Measurements from ENCODE around the gene ATP6V1G3. TPM values are rescaled to one million over a fixed set of nuclear protein-coding genes. Genes with fewer than 3 reads are reported as not detected.

Gene ATP6V1G3
- total RNA-seq, 4 donors from 2014 or later, result not detected

DNA sequence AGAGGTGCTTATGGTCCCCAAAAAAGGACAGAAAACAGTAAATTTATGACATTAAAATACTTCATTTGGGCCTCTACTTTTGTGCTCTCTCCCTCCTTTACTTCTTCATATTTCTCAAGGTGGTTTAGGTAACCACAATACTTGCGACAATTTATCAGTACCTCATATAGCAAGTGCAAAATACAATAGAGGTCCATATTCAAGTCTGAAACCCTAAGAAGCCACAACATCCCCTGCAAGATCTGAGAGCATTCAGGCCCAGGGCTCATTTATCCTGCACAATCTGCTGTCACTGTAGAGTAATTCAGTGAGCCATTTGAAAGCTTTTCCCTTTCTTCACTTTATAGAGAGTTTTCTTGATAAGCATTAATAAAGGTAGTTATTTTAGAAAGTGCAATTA is 24.2 kb upstream of the ATP6V1G3 start:
- TF ChIP-seq, protein P1, sequence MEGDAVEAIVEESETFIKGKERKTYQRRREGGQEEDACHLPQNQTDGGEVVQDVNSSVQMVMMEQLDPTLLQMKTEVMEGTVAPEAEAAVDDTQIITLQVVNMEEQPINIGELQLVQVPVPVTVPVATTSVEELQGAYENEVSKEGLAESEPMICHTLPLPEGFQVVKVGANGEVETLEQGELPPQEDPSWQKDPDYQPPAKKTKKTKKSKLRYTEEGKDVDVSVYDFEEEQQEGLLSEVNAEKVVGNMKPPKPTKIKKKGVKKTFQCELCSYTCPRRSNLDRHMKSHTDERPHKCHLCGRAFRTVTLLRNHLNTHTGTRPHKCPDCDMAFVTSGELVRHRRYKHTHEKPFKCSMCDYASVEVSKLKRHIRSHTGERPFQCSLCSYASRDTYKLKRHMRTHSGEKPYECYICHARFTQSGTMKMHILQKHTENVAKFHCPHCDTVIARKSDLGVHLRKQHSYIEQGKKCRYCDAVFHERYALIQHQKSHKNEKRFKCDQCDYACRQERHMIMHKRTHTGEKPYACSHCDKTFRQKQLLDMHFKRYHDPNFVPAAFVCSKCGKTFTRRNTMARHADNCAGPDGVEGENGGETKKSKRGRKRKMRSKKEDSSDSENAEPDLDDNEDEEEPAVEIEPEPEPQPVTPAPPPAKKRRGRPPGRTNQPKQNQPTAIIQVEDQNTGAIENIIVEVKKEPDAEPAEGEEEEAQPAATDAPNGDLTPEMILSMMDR (IDR thresholded peaks at IDR 0.05; ENCODE audit: low read depth), result no peak

DNA sequence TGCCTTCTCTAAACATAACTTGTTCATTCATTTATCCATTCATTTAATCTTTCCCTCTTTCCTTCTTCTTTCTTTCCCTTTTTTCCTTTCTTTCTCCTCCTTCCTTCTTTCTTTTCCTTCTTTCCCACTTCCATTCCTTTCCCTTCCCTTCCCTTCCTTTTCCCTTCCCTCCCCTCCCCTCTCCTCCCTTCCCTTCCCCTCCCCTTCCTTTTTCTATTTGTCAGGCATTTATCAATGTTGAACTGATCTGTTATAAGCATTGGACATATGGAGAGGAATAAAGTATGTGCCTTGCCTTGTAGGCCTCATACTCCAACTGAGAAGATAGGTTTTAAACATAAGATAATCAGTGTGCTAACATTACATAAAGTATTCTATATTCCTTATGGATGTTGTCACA is 23.7 kb upstream of the ATP6V1G3 start:
- TF ChIP-seq, protein P1 (IDR thresholded peaks at IDR 0.05; ENCODE audit: low read depth), result no peak

DNA sequence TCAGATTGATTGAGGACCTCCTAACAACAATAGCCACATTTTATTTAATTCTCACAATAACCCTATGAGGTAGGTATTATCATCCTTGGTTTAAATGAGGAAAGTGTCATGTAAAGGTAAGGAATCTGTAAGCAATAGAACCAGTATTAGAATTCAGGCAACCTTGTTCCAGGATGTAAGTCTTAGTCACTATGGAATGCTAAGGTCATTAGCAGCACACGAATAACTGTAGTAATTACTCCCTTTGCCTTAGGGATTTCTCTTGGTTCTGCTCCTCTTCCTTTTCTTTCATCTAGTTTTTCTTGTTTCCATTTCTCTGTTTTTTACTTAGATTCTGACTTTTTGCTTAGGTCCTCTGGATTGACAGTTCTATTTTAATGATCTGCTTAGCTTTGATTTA is 23.1 kb upstream of the ATP6V1G3 start:
- TF ChIP-seq, protein P1 (IDR thresholded peaks at IDR 0.05; ENCODE audit: low read depth), result no peak

DNA sequence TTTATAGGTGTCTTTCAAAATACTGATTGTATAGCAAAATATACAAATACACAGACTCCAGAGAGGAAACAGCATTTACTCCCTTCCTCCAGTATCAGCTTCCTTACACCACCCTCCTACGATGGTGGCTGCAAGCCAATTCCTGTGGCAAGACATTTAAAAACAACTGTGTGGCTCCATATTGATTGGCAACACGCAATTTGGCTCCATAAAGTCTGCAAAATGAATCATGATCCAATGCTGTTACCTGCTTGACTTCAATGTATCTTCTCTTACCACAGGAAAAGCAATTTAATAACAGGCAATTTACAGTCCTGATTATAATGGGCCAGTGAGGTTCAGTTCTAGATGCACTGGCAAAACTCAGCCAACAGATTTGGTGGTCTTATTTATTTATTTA is 19.7 kb upstream of the ATP6V1G3 start:
- TF ChIP-seq, protein P1 (IDR thresholded peaks at IDR 0.05; ENCODE audit: low read depth), result no peak

DNA sequence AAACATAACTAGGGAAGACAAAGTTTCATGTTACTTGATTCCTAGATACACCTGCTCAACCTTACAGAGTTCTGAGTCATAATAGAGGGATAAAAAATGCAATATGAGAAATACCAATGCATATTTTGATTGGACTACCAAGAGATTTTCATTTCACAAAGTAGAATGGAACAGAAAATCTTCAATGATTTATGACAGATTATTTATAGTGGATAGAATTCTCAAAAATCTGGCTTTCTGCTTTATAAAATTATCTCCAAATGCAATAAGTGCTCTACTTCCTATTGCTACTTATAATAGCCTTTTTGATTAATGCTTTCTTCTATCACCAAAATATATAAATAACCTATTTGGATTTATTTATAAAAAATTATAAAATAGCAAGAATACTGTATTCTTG is 18.9 kb upstream of the ATP6V1G3 start:
- TF ChIP-seq, protein P1 (IDR thresholded peaks at IDR 0.05; ENCODE audit: low read depth), result no peak

DNA sequence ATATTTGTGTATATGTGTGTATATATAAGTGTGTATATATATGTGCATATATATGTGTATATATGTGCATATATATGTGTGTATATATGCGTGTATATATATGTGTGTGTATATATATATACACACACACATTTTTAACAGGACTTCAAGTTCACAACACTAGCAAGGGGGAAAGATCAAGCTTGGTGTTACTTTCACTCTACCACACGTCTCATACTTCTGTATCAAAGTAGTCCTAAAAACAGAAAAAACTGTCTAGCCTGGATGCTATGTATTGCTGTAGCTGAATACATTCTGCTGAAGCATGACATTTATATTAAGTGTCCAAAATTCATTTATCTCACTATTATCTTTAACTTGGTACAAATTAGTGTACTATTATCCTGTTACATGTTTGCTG is 17.9 kb upstream of the ATP6V1G3 start:
- TF ChIP-seq, protein P1 (IDR thresholded peaks at IDR 0.05; ENCODE audit: low read depth), result no peak

DNA sequence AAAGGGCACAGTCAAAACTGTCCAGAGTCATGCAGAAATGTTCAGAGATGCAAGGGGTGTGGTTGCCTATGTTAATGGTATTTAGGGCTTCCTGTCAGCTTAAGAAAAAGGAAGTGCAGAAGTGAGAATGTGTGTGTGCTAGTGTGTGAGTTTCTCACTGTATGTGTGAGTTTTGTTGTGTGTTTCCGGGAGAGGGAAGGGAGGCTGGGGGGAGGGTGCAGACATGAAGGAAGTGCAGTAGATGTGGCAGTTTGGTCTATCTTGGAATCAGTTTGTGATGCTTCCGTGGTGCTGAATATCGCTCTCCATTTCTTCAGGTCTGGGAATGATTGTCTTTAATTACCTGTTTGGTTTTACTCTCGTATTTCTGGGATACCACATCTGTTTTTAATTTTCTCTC is 16.5 kb upstream of the ATP6V1G3 start:
- TF ChIP-seq, protein P1 (IDR thresholded peaks at IDR 0.05; ENCODE audit: low read depth), result no peak

Data from subcutaneous adipose tissue (tissue), 4 donors.